Stomach (tissue), 9 donors: ENCODE measurements around the gene VASH1. TPM values are rescaled to one million over a fixed set of nuclear protein-coding genes. Genes with fewer than 3 reads are reported as not detected.

Experiments used
- DNase-seq, 2 donors: peaks; one replicate each; pipeline versions ENCODE4 v3.0.0 to v3.0.0-alpha.2; 2013 to 2019
- H3K27ac ChIP-seq, 5 donors: fragments of 200-600 bp in 4 of 5; sonication (generic) in 4 of 5; one replicate each; pipeline ENCODE4 v1.5.1; 2013 to 2019; ENCODE audit warnings: mild to moderate bottlenecking in 1 of 5, moderate library complexity in 1 of 5
- H3K27me3 ChIP-seq, 3 donors: fragments of 200-600 bp; sonication (generic); one replicate each; pipeline ENCODE4 v1.5.1; 2017 to 2019; ENCODE audit warnings: mixed run types in 1 of 3
- H3K36me3 ChIP-seq, 4 donors: fragments of 200-600 bp; sonication (generic); 1 replicate in 3 of 4; 2 replicates in 1 of 4; pipeline ENCODE4 v1.5.1; 2016 to 2019
- H3K4me1 ChIP-seq, 4 donors: fragments of 200-600 bp; sonication (generic); one replicate each; pipeline ENCODE4 v1.5.1; 2016 to 2019
- H3K4me3 ChIP-seq, 4 donors: fragments of 200-600 bp; sonication (generic) in 3 of 4; one replicate each; pipeline ENCODE4 v1.5.1; 2016 to 2019; ENCODE audit warnings: mild to moderate bottlenecking in 1 of 4
- H3K9me3 ChIP-seq, 4 donors: fragments of 200-600 bp; sonication (generic); one replicate each; pipeline ENCODE4 v1.5.1; 2016 to 2019
- CTCF ChIP-seq, 7 experiments: fragments of 450-650 bp in 4 of 7; fragments of 200-600 bp in 3 of 7; sonication (generic) in 3 of 7; IDR thresholded peaks; one replicate each; pipeline ENCODE4 v1.5.1; 2016 to 2019; ENCODE audit warnings: antibody characterized with exemption in 7 of 7, control low read depth in 2 of 7, mild to moderate bottlenecking in 1 of 7
- EP300 ChIP-seq: sonication (generic); formaldehyde crosslinking; IDR thresholded peaks from one replicate; pipeline ENCODE4 v1.6.1; 2017; ENCODE audit warnings: antibody characterized with exemption
- POLR2A ChIP-seq, 4 donors: fragments of 450-650 bp; IDR thresholded peaks; one replicate each; pipeline ENCODE4 v1.6.1; 2016; ENCODE audit warnings: antibody characterized with exemption in 4 of 4, control low read depth in 2 of 4, mild to moderate bottlenecking in 1 of 4, moderate library complexity in 1 of 4
- POLR2AphosphoS5 ChIP-seq, 3 donors: sonication (generic); formaldehyde crosslinking; IDR thresholded peaks; one replicate each; pipeline ENCODE4 v1.6.1; 2016; ENCODE audit warnings: antibody characterized with exemption in 3 of 3
- WGBS, 5 donors: extraction: QIAGEN DNeasy Blood & Tissue Kit in 3 of 5; methylation state at CpG; one replicate each; pipeline versions ENCODE4 v1.1.5 to v1.1.7; 2013 to 2018; 5-methylcytosine and 5-hydroxymethylcytosine counted together
- intact Hi-C: fragments of 100-400 bp; cut with DNase I; formaldehyde crosslinking; loops from one replicate; pipeline ENCODE4 v1.15.1; 2023; ENCODE audit warnings: low total_unique reads
- polyA plus RNA-seq, 3 donors: library from polyadenylated mRNA; stranded (reverse); fragments of 200-250 nt; gene quantifications; one replicate each; pipeline ENCODE4 v1.2.3, GENCODE V29; 2013
- total RNA-seq, 5 donors: library from RNA; depleted of rRNA; stranded (reverse); fragments of >200 nt; gene quantifications; one replicate each; pipeline versions ENCODE4 v1.1.0 to v1.2.3, GENCODE V29; 2014 to 2016
- donor health status: healthy with polysubstance abuse.
- donor health status: Bipolar disorder and iron deficiency.
- donor health status: healthy.

The VASH1 gene
- total and polyA plus RNA-seq, 8 donors: 2.7 to 15.4 (median 9.7) TPM

- intact Hi-C loops: no loop called here
- H3K27me3 ChIP-seq: no peaks in the 10 kb centered on the region
- TF ChIP-seq CTCF (IDR thresholded peaks at IDR 0.05) (no peak), POLR2A (IDR thresholded peaks at IDR 0.05) (no peak), POLR2AphosphoS5 (IDR thresholded peaks at IDR 0.05) (no peak), EP300 (no peak)
- H3K9me3 ChIP-seq: no peaks in the 10 kb centered on the region
- 20 to 34% (median 28%) methylated on average over 3 of the region's 3 CpGs for WGBS, 5 donors
- no peak for DNase-seq
- peaks cover 11 to 34% (median 21%) of the 10 kb centered on the region in 4 donors for H3K4me1 ChIP-seq
- peak overlapping the region in 3 of 5 donors; percentile 88 to 92 (median 91) for H3K27ac ChIP-seq
- peaks cover 22 to 38% (median 37%) of the 10 kb centered on the region in 4 donors for H3K36me3 ChIP-seq
- H3K4me3 ChIP-seq: peak overlapping the region in 2 of 4 donors; percentile 85 to 89
Observed at GRCh38 chr14:76810525-76810924, 49.3 kb downstream of the VASH1 start.

- peak in 1 of 2 donors; percentile 60 for DNase-seq
- Histone ChIP-seq H3K36me3 (peaks cover 22 to 34% (median 33%) of the 10 kb centered on the region in 4 donors), H3K4me3 (peak overlapping the region; percentile 78 to 90 (median 87)), H3K4me1 (peaks cover 11 to 30% (median 21%) of the 10 kb centered on the region in 4 donors), H3K9me3 (no peaks in the 10 kb centered on the region), H3K27me3 (no peaks in the 10 kb centered on the region), H3K27ac (peak overlapping the region; percentile 28 to 92 (median 91))
- WGBS, 5 donors: 2 to 3% (median 2%) methylated on average over 9 of the region's 9 CpGs
- TF ChIP-seq POLR2AphosphoS5 (IDR thresholded peaks at IDR 0.05) (no peak), EP300 (no peak), CTCF (IDR thresholded peaks at IDR 0.05) (no peak), POLR2A (IDR thresholded peaks at IDR 0.05) (no peak)
- intact Hi-C loops: no loop called here
Observed at GRCh38 chr14:76810953-76811400, 49.7 kb downstream of the VASH1 start.

GRCh38 chr14:76811561-76811960, 50.3 kb downstream of the VASH1 start:
- Histone ChIP-seq H3K36me3 (peaks cover 20 to 29% (median 27%) of the 10 kb centered on the region in 4 donors), H3K9me3 (no peaks in the 10 kb centered on the region), H3K27me3 (no peaks in the 10 kb centered on the region), H3K27ac (peak overlapping the region in 4 of 5 donors; percentile 88 to 92 (median 91)), H3K4me1 (peaks cover 11 to 28% (median 19%) of the 10 kb centered on the region in 4 donors), H3K4me3 (peak overlapping the region; percentile 78 to 90 (median 87))
- WGBS, 5 donors: 24 to 50% (median 40%) methylated on average over 4 of the region's 4 CpGs
- TF ChIP-seq POLR2A (IDR thresholded peaks at IDR 0.05): no peak
- no peak for TF ChIP-seq EP300
- TF ChIP-seq CTCF (IDR thresholded peaks at IDR 0.05): no peak
- TF ChIP-seq POLR2AphosphoS5 (IDR thresholded peaks at IDR 0.05): no peak
- intact Hi-C loops: no loop called here
- no peak for DNase-seq

GRCh38 chr14:76812093-76812421, 50.8 kb downstream of the VASH1 start:
- peak overlapping the region; percentile 78 to 90 (median 87) for H3K4me3 ChIP-seq
- H3K9me3 ChIP-seq: no peaks in the 10 kb centered on the region
- peaks cover 15 to 24% (median 22%) of the 10 kb centered on the region in 4 donors for H3K36me3 ChIP-seq
- no peak for DNase-seq
- H3K27me3 ChIP-seq: no peaks in the 10 kb centered on the region
- TF ChIP-seq POLR2A (IDR thresholded peaks at IDR 0.05) (no peak), POLR2AphosphoS5 (IDR thresholded peaks at IDR 0.05) (no peak), EP300 (no peak), CTCF (IDR thresholded peaks at IDR 0.05) (no peak)
- intact Hi-C loops: no loop called here
- H3K4me1 ChIP-seq: peaks cover 11 to 28% (median 19%) of the 10 kb centered on the region in 4 donors
- H3K27ac ChIP-seq: peak overlapping the region; percentile 88 to 95 (median 91)
- 0 to 1% (median 1%) methylated on average over 18 to 20 of the region's 20 CpGs for WGBS, 5 donors
